Mesendoderm (in vitro differentiated cells): ENCODE results near the gene KCNK13.
A peak's percentile ranks its signal among the peaks of the same experiment; 100 is the strongest.
"Not testable (repeated sequence)": the region's sequence is repeated elsewhere in the genome, so short reads cannot be mapped to it uniquely, and the experiment has no call there.

ENCODE experiments used
- DNase-seq: peaks from one replicate; pipeline ENCODE4 v3.0.0; 2013
- H2AK5ac ChIP-seq: 2 replicates; pipeline ENCODE4 v1.6.1; 2013; ENCODE audit warnings: low read length, inconsistent platforms
- H2BK120ac ChIP-seq: 2 replicates; pipeline ENCODE4 v1.6.1; 2013; ENCODE audit warnings: low read depth, mild to moderate bottlenecking, low read length, moderate library complexity, mixed read lengths
- H2BK15ac ChIP-seq: replicated peaks from 2 replicates; pipeline ENCODE4 v1.6.1; 2013; ENCODE audit warnings: low read depth, mild to moderate bottlenecking, moderate library complexity
- H2BK5ac ChIP-seq: 2 replicates; pipeline ENCODE4 v1.6.1; 2013; ENCODE audit warnings: low read length, inconsistent platforms
- H3K18ac ChIP-seq: 2 replicates; pipeline ENCODE4 v1.6.1; 2013; ENCODE audit warnings: mild to moderate bottlenecking, low read length, mixed read lengths
- H3K23ac ChIP-seq: one replicate; pipeline ENCODE4 v1.6.1; 2013; ENCODE audit warnings: low read length
- H3K27ac ChIP-seq: 2 replicates; pipeline ENCODE4 v1.5.1; 2013; ENCODE audit warnings: low read depth, mild to moderate bottlenecking, inconsistent platforms, low read length, moderate library complexity
- H3K27me3 ChIP-seq: 2 replicates; pipeline ENCODE4 v1.6.1; 2013; ENCODE audit warnings: low read length, control low read depth, mild to moderate bottlenecking, inconsistent platforms; ENCODE audit not compliant: insufficient read depth, poor library complexity
- H3K36me3 ChIP-seq: 2 replicates; pipeline ENCODE4 v1.6.1; 2013; ENCODE audit warnings: low read length, inconsistent platforms; ENCODE audit not compliant: control insufficient read depth, insufficient read depth
- H3K4ac ChIP-seq: one replicate; pipeline ENCODE4 v1.6.1; 2013; ENCODE audit warnings: low read depth, mild to moderate bottlenecking, low read length, moderate library complexity
- H3K4me1 ChIP-seq: 2 replicates; pipeline ENCODE4 v1.6.1; 2013; ENCODE audit warnings: low read depth, low read length, inconsistent platforms; ENCODE audit not compliant: control insufficient read depth
- H3K4me2 ChIP-seq: 2 replicates; pipeline ENCODE4 v1.6.1; 2013; ENCODE audit warnings: low read length
- H3K4me3 ChIP-seq: 2 replicates; pipeline ENCODE4 v1.5.1; 2013; ENCODE audit warnings: mild to moderate bottlenecking, low read length
- H3K56ac ChIP-seq: one replicate; pipeline ENCODE4 v1.6.1; 2013; ENCODE audit warnings: low read length
- H3K79me1 ChIP-seq: 2 replicates; pipeline ENCODE4 v1.6.1; 2013; ENCODE audit warnings: low read length, inconsistent platforms
- H3K79me2 ChIP-seq: 2 replicates; pipeline ENCODE4 v1.6.1; 2013; ENCODE audit warnings: mild to moderate bottlenecking, low read length; ENCODE audit not compliant: control insufficient read depth, insufficient read depth
- H3K9ac ChIP-seq: 2 replicates; pipeline ENCODE4 v1.6.1; 2013; ENCODE audit warnings: low read length, inconsistent platforms
- H4K5ac ChIP-seq: one replicate; pipeline ENCODE4 v1.6.1; 2013; ENCODE audit warnings: low read length
- H4K8ac ChIP-seq: one replicate; pipeline ENCODE4 v1.6.1; 2013; ENCODE audit warnings: low read depth, mild to moderate bottlenecking, control low read depth, low read length, moderate library complexity
- WGBS: extraction: QIAGEN DNeasy Blood & Tissue Kit; methylation state at CpG from one replicate; pipeline ENCODE4 v1.1.7; 2013; ENCODE audit warnings: low lambda C conversion rate, missing lambda C conversion rate; ENCODE audit not compliant: insufficient coverage; ENCODE audit errors: extremely low coverage; 5-methylcytosine and 5-hydroxymethylcytosine counted together

The KCNK13 gene

DNA sequence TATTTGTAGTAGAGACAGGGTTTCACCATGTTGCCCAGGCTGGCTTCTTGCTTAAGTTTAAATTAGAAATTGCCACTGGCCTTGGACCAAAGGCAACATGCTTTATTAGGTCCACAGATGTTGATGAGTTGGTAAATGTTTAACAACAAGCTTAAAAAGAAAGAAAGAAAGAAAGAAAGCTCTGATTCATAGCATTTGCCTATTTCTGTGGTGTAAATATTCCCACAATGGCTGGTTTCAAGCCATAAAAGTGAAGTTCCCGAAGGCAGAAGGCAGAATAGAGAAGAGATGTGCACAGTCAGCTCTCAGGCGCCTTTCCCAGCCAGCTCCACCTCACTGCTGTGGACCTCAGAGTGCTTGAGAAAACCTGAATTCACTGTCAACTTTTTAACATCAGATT, 26.4 kb downstream of the KCNK13 start:
- no peaks in the 10 kb centered on the region for H3K27me3 ChIP-seq
- H4K5ac ChIP-seq = no peak overlapping the region
- no peak overlapping the region for H2BK120ac ChIP-seq
- H2BK15ac ChIP-seq = no peak overlapping the region
- H3K4me2 ChIP-seq = no peak overlapping the region
- no peak overlapping the region for H3K4me3 ChIP-seq
- no peak overlapping the region for H3K9ac ChIP-seq
- no CpG with 5 or more reads among the region's 2 CpGs for WGBS
- no peak overlapping the region for H3K18ac ChIP-seq
- H3K79me2 ChIP-seq = no peaks in the 10 kb centered on the region
- peaks cover 3% of the 10 kb centered on the region for H3K4me1 ChIP-seq
- H3K23ac ChIP-seq = no peak overlapping the region
- H3K79me1 ChIP-seq = no peaks in the 10 kb centered on the region
- H3K36me3 ChIP-seq = no peaks in the 10 kb centered on the region
- H3K27ac ChIP-seq = no peak overlapping the region
- no peak overlapping the region for H4K8ac ChIP-seq
- no peak overlapping the region for H3K56ac ChIP-seq
- H2AK5ac ChIP-seq = no peak overlapping the region
- H2BK5ac ChIP-seq = no peak overlapping the region
- no peak overlapping the region for H3K4ac ChIP-seq
- no peak for DNase-seq

DNA sequence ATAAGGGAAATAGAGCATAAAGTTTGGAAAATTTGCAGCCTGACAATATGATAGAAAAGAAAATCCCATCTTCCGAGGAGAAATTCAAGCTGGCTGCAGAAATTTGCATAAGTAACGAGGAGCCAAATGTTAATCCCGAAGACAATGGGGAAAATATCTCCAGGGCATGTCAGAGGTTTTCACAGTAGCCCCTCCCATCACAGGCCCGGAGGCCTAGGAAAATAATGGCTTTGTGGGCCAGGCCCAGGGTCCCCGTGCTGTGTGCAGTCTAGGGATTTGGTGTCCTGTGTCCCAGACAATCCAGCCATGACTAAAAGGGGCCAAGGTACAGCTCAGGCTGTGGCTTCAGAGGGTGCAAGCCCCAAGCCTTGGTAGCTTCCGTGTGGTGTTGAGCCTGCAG, 27.7 kb downstream of the KCNK13 start:
- H4K8ac ChIP-seq, H3K79me1 ChIP-seq, H3K4me2 ChIP-seq, H3K27me3 ChIP-seq, H3K4me3 ChIP-seq, H2AK5ac ChIP-seq, H4K5ac ChIP-seq, H3K79me2 ChIP-seq, H2BK5ac ChIP-seq, H3K18ac ChIP-seq, H3K36me3 ChIP-seq, H3K27ac ChIP-seq, H2BK120ac ChIP-seq, H2BK15ac ChIP-seq, H3K9ac ChIP-seq, H3K56ac ChIP-seq, H3K23ac ChIP-seq, H3K4ac ChIP-seq, H3K4me1 ChIP-seq: not testable (repeated sequence)
- no CpG with 5 or more reads among the region's 6 CpGs for WGBS
- DNase-seq = peak; percentile 71

DNA sequence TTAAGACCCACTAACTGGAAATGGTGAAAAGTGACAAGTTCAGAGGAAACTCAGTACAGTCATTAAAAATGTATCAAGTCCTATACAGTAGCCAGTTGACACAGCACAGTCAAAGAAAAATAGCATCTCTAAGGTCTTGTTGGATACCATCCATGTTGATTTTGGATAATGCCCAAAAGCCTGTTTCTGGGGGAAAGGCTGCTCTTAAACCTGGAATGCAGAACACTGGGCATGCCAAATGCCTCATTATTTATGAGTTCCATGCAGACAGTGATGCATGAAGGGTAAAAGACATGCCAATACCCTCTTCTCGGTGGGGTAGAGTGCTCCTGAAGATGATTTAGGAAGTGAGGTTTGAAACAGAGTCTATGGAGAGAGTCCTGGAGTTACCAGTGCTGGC, 29.6 kb downstream of the KCNK13 start:
- H4K5ac ChIP-seq = no peak overlapping the region
- H2BK5ac ChIP-seq = no peak overlapping the region
- no peak overlapping the region for H4K8ac ChIP-seq
- H3K79me1 ChIP-seq = no peaks in the 10 kb centered on the region
- no peak for DNase-seq
- no peak overlapping the region for H2BK120ac ChIP-seq
- H3K4ac ChIP-seq = no peak overlapping the region
- H3K4me3 ChIP-seq = no peak overlapping the region
- H2BK15ac ChIP-seq = no peak overlapping the region
- no peak overlapping the region for H3K9ac ChIP-seq
- no peak overlapping the region for H2AK5ac ChIP-seq
- no peaks in the 10 kb centered on the region for H3K79me2 ChIP-seq
- H3K23ac ChIP-seq = no peak overlapping the region
- no peaks in the 10 kb centered on the region for H3K36me3 ChIP-seq
- H3K4me2 ChIP-seq = no peak overlapping the region
- no peak overlapping the region for H3K27ac ChIP-seq
- no peaks in the 10 kb centered on the region for H3K27me3 ChIP-seq
- WGBS = no CpG with 5 or more reads among the region's 1 CpG
- peaks cover 3% of the 10 kb centered on the region for H3K4me1 ChIP-seq
- no peak overlapping the region for H3K18ac ChIP-seq
- no peak overlapping the region for H3K56ac ChIP-seq

DNA sequence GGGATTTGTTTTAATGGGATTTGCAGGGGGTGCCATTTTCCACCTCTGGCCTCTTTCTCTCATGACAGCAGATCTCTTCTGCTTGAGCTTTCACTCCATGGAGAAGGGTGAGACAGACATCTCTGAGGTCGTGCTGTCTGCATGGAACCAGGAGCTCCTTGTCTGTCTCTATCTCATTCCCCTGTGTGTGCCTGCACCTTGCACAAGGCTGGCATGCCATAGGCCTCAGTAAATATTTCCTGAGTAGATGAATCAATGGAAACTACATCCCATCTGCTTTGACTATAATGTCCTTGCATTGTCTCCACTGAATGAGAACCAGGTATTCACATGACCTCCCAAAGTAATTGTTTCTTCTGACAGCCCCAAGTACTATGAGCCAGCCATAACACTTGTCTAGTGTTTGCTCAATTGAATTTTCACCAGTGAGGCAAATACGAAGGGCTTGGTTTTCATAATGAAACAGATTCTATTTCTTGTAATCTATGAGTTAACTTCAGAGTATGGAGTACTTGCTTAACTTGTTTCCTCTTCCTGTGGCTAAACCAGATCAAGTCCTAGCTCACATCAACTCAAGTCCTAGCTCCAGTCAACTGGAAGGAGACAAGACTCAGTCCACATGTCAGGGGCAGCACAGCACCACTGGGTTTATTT, 32.3 kb downstream of the KCNK13 start:
- H3K27ac ChIP-seq = no peak overlapping the region
- no peak overlapping the region for H3K4ac ChIP-seq
- no peaks in the 10 kb centered on the region for H3K27me3 ChIP-seq
- H4K8ac ChIP-seq = no peak overlapping the region
- H3K4me3 ChIP-seq = no peak overlapping the region
- no peak overlapping the region for H2BK5ac ChIP-seq
- no peak overlapping the region for H3K18ac ChIP-seq
- H3K36me3 ChIP-seq = no peaks in the 10 kb centered on the region
- WGBS = no CpG with 5 or more reads among the region's 2 CpGs
- no peak overlapping the region for H3K56ac ChIP-seq
- no peak overlapping the region for H3K23ac ChIP-seq
- H4K5ac ChIP-seq = no peak overlapping the region
- H2BK120ac ChIP-seq = no peak overlapping the region
- no peak overlapping the region for H3K4me2 ChIP-seq
- H3K9ac ChIP-seq = no peak overlapping the region
- no peak for DNase-seq
- H2BK15ac ChIP-seq = no peak overlapping the region
- no peaks in the 10 kb centered on the region for H3K79me1 ChIP-seq
- no peak overlapping the region for H2AK5ac ChIP-seq
- no peaks in the 10 kb centered on the region for H3K79me2 ChIP-seq
- H3K4me1 ChIP-seq = peaks cover 2% of the 10 kb centered on the region

DNA sequence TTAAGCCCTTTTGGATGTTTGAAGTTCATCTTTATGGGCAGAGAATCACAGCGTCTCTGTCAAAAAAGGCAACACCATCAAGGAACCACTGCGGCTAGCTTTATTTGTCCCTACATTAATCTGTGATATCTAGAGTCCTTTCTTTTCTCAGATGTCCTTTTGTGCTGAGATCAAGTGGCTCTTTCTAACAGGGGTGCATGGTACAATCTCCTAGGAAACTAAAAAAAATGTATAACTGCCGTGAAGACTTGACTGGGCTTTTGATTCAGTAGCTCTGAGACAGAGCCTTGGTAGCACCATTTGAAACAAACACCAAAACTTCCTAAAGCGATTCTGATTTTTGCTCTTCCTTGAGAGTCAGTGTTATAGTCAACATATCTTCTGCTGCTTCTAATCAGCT, 33.3 kb downstream of the KCNK13 start:
- H3K36me3 ChIP-seq = no peaks in the 10 kb centered on the region
- no peak overlapping the region for H3K4me3 ChIP-seq
- no peak overlapping the region for H2BK120ac ChIP-seq
- H3K79me1 ChIP-seq = no peaks in the 10 kb centered on the region
- no peak overlapping the region for H3K4me2 ChIP-seq
- H3K79me2 ChIP-seq = no peaks in the 10 kb centered on the region
- no peak overlapping the region for H3K27ac ChIP-seq
- WGBS = no CpG with 5 or more reads among the region's 4 CpGs
- no peak overlapping the region for H3K23ac ChIP-seq
- no peak overlapping the region for H3K4ac ChIP-seq
- no peaks in the 10 kb centered on the region for H3K27me3 ChIP-seq
- H4K8ac ChIP-seq = no peak overlapping the region
- no peak overlapping the region for H3K9ac ChIP-seq
- no peaks in the 10 kb centered on the region for H3K4me1 ChIP-seq
- no peak overlapping the region for H2BK15ac ChIP-seq
- no peak overlapping the region for H3K56ac ChIP-seq
- H4K5ac ChIP-seq = no peak overlapping the region
- no peak overlapping the region for H2BK5ac ChIP-seq
- H3K18ac ChIP-seq = no peak overlapping the region
- no peak for DNase-seq
- no peak overlapping the region for H2AK5ac ChIP-seq

- Histone ChIP-seq H3K79me1 (no peaks in the 10 kb centered on the region), H3K4me2 (no peak overlapping the region), H3K9ac (no peak overlapping the region), H4K8ac (no peak overlapping the region), H4K5ac (no peak overlapping the region), H2BK5ac (no peak overlapping the region), H2AK5ac (no peak overlapping the region), H3K4me1 (no peaks in the 10 kb centered on the region), H3K4me3 (no peak overlapping the region), H2BK15ac (no peak overlapping the region), H3K27ac (no peak overlapping the region), H3K27me3 (no peaks in the 10 kb centered on the region), H3K4ac (no peak overlapping the region), H2BK120ac (no peak overlapping the region), H3K18ac (no peak overlapping the region), H3K79me2 (no peaks in the 10 kb centered on the region), H3K36me3 (no peaks in the 10 kb centered on the region), H3K23ac (no peak overlapping the region), H3K56ac (no peak overlapping the region)
- no peak for DNase-seq
- WGBS = no CpG with 5 or more reads among the region's 1 CpG
These were observed 34.8 kb downstream of the KCNK13 start for GRCh38 chr14:90096566-90096965.
